CD14-positive monocyte (primary cell): Measurements from ENCODE around the gene MPDU1. TPM values are rescaled to one million over a fixed set of nuclear protein-coding genes. Genes with fewer than 3 reads are reported as not detected.
A peak's percentile ranks its signal among the peaks of the same experiment; 100 is the strongest.
"Not testable (repeated sequence)": the region's sequence is repeated elsewhere in the genome, so short reads cannot be mapped to it uniquely, and the experiment has no call there.

Experiments
- DNase-seq, 3 donors: peaks; one replicate each; pipeline ENCODE4 v3.0.0-alpha.2; 2011 to 2022
- H2AFZ ChIP-seq: 2 replicates; pipeline ENCODE4 v1.6.0; 2012; ENCODE audit warnings: mild to moderate bottlenecking, low read depth, low read length, inconsistent platforms; ENCODE audit not compliant: insufficient read depth, poor library complexity, severe bottlenecking
- H3K27ac ChIP-seq, 2 donors: 1 replicate in 1 of 2; 2 replicates in 1 of 2; pipeline ENCODE4 v1.5.1; 2012 to 2013; ENCODE audit warnings: low read length in 2 of 2, control low read depth in 1 of 2, inconsistent platforms in 1 of 2, low read depth in 1 of 2, mild to moderate bottlenecking in 1 of 2
- H3K27me3 ChIP-seq, 2 donors: one replicate each; pipeline versions ENCODE4 v1.6.0 to v1.6.1; 2011 to 2013; ENCODE audit warnings: low read length in 2 of 2; ENCODE audit not compliant: control insufficient read depth in 2 of 2, insufficient read depth in 2 of 2
- H3K36me3 ChIP-seq, 2 donors: replicated peaks in 1 of 2; 1 replicate in 1 of 2; 2 replicates in 1 of 2; pipeline versions ENCODE4 v1.5.1 to v1.6.1; 2012 to 2013; ENCODE audit warnings: low read length in 2 of 2, control low read depth in 1 of 2, inconsistent platforms in 1 of 2, mild to moderate bottlenecking in 1 of 2; ENCODE audit not compliant: insufficient read depth in 2 of 2, control insufficient read depth in 1 of 2
- H3K4me1 ChIP-seq, 2 donors: 1 replicate in 1 of 2; 2 replicates in 1 of 2; pipeline versions ENCODE4 v1.5.1 to v1.6.1; 2012 to 2013; ENCODE audit warnings: low read length in 2 of 2, control low read depth in 1 of 2, inconsistent platforms in 1 of 2, mild to moderate bottlenecking in 1 of 2, moderate library complexity in 1 of 2; ENCODE audit not compliant: insufficient read depth in 2 of 2, control insufficient read depth in 1 of 2
- H3K4me2 ChIP-seq: replicated peaks from 2 replicates; pipeline ENCODE3; 2012; ENCODE audit warnings: low read length, moderate library complexity, mild to moderate bottlenecking; ENCODE audit not compliant: poor library complexity, severe bottlenecking; ENCODE audit errors: extremely low read depth
- H3K4me3 ChIP-seq, 3 experiments: fragments of 200-600 bp in 1 of 3; sonication (generic) in 1 of 3; replicated peaks in 1 of 3; 1 replicate in 2 of 3; 2 replicates in 1 of 3; pipeline ENCODE4 v1.5.1; 2011 to 2013; ENCODE audit warnings: low read length in 3 of 3, mild to moderate bottlenecking in 3 of 3, control low read depth in 2 of 3, low read depth in 2 of 3, inconsistent platforms in 1 of 3, moderate library complexity in 1 of 3
- H3K79me2 ChIP-seq: 2 replicates; pipeline ENCODE4 v1.6.0; 2012; ENCODE audit warnings: mild to moderate bottlenecking, control low read depth, inconsistent platforms, low read length, moderate library complexity; ENCODE audit not compliant: insufficient read depth
- H3K9ac ChIP-seq: 2 replicates; pipeline ENCODE4 v1.6.0; 2017; ENCODE audit warnings: low read length, mild to moderate bottlenecking; ENCODE audit not compliant: insufficient read depth, poor library complexity, severe bottlenecking
- H3K9me3 ChIP-seq, 2 donors: replicated peaks in 1 of 2; 1 replicate in 1 of 2; 2 replicates in 1 of 2; pipeline versions ENCODE4 v1.5.1 to v1.6.1; 2012 to 2013; ENCODE audit warnings: low read length in 2 of 2, control low read depth in 1 of 2; ENCODE audit not compliant: control insufficient read depth in 1 of 2, insufficient read depth in 1 of 2
- H4K20me1 ChIP-seq: 2 replicates; pipeline ENCODE4 v1.6.0; 2012; ENCODE audit warnings: mild to moderate bottlenecking, low read length, control low read depth, moderate library complexity; ENCODE audit not compliant: insufficient read depth
- H3K27ac Mint-ChIP-seq, 7 donors: one replicate each; pipeline ENCODE4 v1.8.0; 2020; ENCODE audit warnings: mild to moderate bottlenecking in 7 of 7, mixed read lengths in 7 of 7, moderate library complexity in 6 of 7, inconsistent platforms in 2 of 7
- H3K27me3 Mint-ChIP-seq, 3 donors: one replicate each; pipeline ENCODE4 v1.8.0; 2021 to 2022; ENCODE audit warnings: low read depth in 3 of 3, mild to moderate bottlenecking in 3 of 3, mixed read lengths in 3 of 3, moderate library complexity in 3 of 3, inconsistent platforms in 1 of 3
- H3K36me3 Mint-ChIP-seq, 2 donors: one replicate each; pipeline ENCODE4 v1.8.0; 2020; ENCODE audit warnings: mixed read lengths in 2 of 2, inconsistent platforms in 1 of 2, mild to moderate bottlenecking in 1 of 2
- H3K4me1 Mint-ChIP-seq: one replicate; pipeline ENCODE4 v1.8.0; 2020; ENCODE audit warnings: mild to moderate bottlenecking, mixed read lengths
- H3K4me3 Mint-ChIP-seq, 2 donors: one replicate each; pipeline ENCODE4 v1.8.0; 2020; ENCODE audit warnings: mild to moderate bottlenecking in 2 of 2, mixed read lengths in 2 of 2, moderate library complexity in 1 of 2
- H3K9me3 Mint-ChIP-seq, 7 donors: one replicate each; pipeline ENCODE4 v1.8.0; 2020 to 2022; ENCODE audit warnings: mixed read lengths in 7 of 7, mild to moderate bottlenecking in 6 of 7, moderate library complexity in 6 of 7, inconsistent platforms in 2 of 7
- CTCF ChIP-seq: fragments of 200-600 bp; IDR thresholded peaks from one replicate; pipeline ENCODE4 v1.8.0; 2022; ENCODE audit warnings: antibody characterized with exemption, mild to moderate bottlenecking
- WGBS: methylation state at CpG from one replicate; pipeline ENCODE4 v1.1.5; 2013; ENCODE audit warnings: missing lambda C conversion rate; ENCODE audit not compliant: insufficient coverage; 5-methylcytosine and 5-hydroxymethylcytosine counted together
- intact Hi-C, 2 donors: fragments of 100-400 bp; cut with micrococcal nuclease; formaldehyde crosslinking; loops; one replicate each; pipeline versions ENCODE4 v1.15.0 to v1.15.1; 2023
- polyA plus RNA-seq, 3 donors: library from polyadenylated mRNA; depleted of rRNA in 1 of 3; unstranded in 2 of 3; stranded (reverse) in 1 of 3; fragments of 300-500 nt in 2 of 3; fragments of >200 nt in 1 of 3; fragmentation: Illumina TruSeq in 2 of 3; gene quantifications; 1 replicate in 2 of 3; 2 replicates in 1 of 3; pipeline ENCODE4 v1.2.3, GENCODE V29; 2012 to 2021

Gene MPDU1
- polyA plus RNA-seq, 3 donors: 100 to 107 (median 103) TPM

DNA sequence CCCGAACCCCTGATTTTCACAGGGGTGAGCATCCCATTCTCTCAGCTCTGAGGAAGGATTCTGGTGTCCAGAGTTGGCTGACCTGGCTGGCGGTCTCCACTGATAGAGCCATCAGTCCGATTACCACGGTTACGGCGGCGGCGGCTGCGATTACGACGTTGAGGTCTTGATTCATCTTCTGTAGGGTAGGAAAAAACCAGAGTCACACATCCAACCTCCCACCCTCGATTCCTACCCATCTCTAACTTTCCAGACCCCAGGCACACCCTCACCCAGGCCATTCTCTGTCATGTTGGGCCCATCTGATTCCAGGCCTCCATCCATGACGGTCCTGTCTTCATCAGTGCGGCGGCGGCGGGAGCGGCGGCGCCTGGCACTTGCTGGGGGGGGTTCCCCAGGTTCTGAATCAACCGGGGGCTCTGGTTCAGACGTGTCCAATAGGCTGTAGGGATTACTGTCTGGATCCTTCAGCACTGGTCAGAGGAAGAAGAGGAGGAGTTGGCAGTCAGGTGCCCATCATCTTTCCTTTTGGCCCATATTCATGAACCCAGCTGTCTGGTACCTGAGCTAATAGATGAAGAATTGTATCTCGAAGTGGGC is 8.9 kb downstream of the MPDU1 start:
- Histone ChIP-seq H3K36me3 (peaks cover 79 to 82% of the 10 kb centered on the region in 2 donors), H4K20me1 (peaks cover 17% of the 10 kb centered on the region), H3K9me3 (no peaks in the 10 kb centered on the region), H3K27me3 (no peaks in the 10 kb centered on the region), H3K4me2 (no peak overlapping the region), H3K79me2 (peaks cover 12% of the 10 kb centered on the region), H3K4me3 (no peak overlapping the region), H3K27ac (peak overlapping the region in 1 of 2 donors; percentile 26), H3K4me1 (peaks cover 21 to 23% of the 10 kb centered on the region in 2 donors), H2AFZ (no peak overlapping the region), H3K9ac (no peak overlapping the region)
- Mint-ChIP-seq H3K9me3 (no peaks in the 10 kb centered on the region), H3K36me3 (peaks cover 70 to 84% of the 10 kb centered on the region in 2 donors), H3K4me1 (peaks cover 11% of the 10 kb centered on the region), H3K27me3 (no peaks in the 10 kb centered on the region), H3K4me3 (no peak overlapping the region), H3K27ac (peak overlapping the region in 1 of 7 donors; percentile 16)
- intact Hi-C loops: no loop called here
- 97% methylated on average over 4 of the region's 23 CpGs for WGBS
- no peak for DNase-seq
- TF ChIP-seq CTCF: no peak

DNA sequence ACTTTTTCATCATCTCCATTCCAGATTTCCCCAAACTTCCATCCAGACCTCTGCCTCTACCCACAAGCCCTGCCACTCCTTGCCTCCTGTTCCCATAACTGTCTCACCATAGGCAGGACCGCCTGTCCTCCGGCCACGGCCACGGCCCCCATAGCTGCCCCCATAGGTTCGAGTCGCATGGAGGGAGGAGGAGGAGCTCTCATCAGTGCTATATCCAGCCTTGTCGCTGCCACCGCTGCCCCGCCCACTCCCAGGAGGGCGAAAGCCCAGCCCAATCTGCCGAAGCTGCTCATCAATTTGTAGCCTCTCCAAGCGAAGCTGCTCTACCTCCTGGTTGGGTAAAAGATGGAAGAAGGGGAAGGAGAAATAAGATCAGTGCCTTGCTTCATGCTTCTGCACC is 9.6 kb downstream of the MPDU1 start:
- Mint-ChIP-seq H3K27ac (peak overlapping the region in 3 of 7 donors; percentile 35 to 83 (median 69)), H3K36me3 (peaks cover 67 to 82% of the 10 kb centered on the region in 2 donors), H3K4me3 (no peak overlapping the region), H3K27me3 (no peaks in the 10 kb centered on the region), H3K4me1 (peaks cover 4% of the 10 kb centered on the region), H3K9me3 (no peaks in the 10 kb centered on the region)
- Histone ChIP-seq H4K20me1 (peaks cover 14% of the 10 kb centered on the region), H3K4me1 (peaks cover 13 to 15% of the 10 kb centered on the region in 2 donors), H2AFZ (no peak overlapping the region), H3K79me2 (peaks cover 9% of the 10 kb centered on the region), H3K9ac (no peak overlapping the region), H3K27me3 (no peaks in the 10 kb centered on the region), H3K4me3 (no peak overlapping the region), H3K27ac (no peak overlapping the region), H3K9me3 (no peaks in the 10 kb centered on the region), H3K4me2 (no peak overlapping the region), H3K36me3 (peaks cover 77 to 82% of the 10 kb centered on the region in 2 donors)
- TF ChIP-seq CTCF: no peak
- no peak for DNase-seq
- intact Hi-C loops: no loop called here
- 96% methylated on average over 4 of the region's 12 CpGs for WGBS

DNA sequence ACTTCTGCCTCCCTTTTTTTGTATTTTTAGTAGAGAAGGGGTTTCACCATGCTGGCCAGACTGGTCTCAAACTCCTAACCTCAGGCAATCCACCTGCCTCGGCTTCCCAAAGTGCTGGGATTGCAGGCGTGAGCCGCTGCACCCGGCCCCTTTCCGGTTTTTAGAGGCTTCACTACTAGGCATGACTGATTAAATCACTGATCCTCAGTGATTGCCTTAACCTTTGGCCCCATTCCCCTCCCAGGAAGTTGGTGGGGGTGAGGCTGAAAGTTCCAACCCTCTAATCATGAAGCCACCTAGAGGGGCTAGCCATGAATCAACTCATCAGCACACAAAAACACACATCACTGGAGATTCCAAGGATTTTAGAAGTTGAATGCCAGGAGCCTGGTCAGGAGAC is 13.9 kb downstream of the MPDU1 start:
- H3K4me2 ChIP-seq, H3K9ac ChIP-seq, H3K4me3 Mint-ChIP-seq, intact Hi-C loops, H4K20me1 ChIP-seq, H3K9me3 Mint-ChIP-seq, H3K27me3 Mint-ChIP-seq, H3K9me3 ChIP-seq, H3K4me1 ChIP-seq, H3K4me3 ChIP-seq, H3K27ac ChIP-seq, H2AFZ ChIP-seq, H3K4me1 Mint-ChIP-seq, H3K27me3 ChIP-seq, DNase-seq, H3K79me2 ChIP-seq: not testable (repeated sequence)
- WGBS: no CpG with 5 or more reads among the region's 5 CpGs
- peak overlapping the region in 1 of 7 donors; percentile 37 for H3K27ac Mint-ChIP-seq
- peaks cover 85 to 97% of the 10 kb centered on the region in 2 donors for H3K36me3 ChIP-seq
- H3K36me3 Mint-ChIP-seq: peaks cover 80 to 97% of the 10 kb centered on the region in 2 donors
